Rectal smooth muscle tissue (tissue), 1 donor: ENCODE data around the gene TOMM5.
"Not testable (repeated sequence)": the region's sequence is repeated elsewhere in the genome, so short reads cannot be mapped to it uniquely, and the experiment has no call there.

Source experiments
- H3K27ac ChIP-seq: one replicate; pipeline ENCODE4 v1.7.0; 2013; ENCODE audit warnings: low read depth, low read length, inconsistent platforms
- H3K27me3 ChIP-seq: one replicate; pipeline ENCODE4 v1.7.0; 2013; ENCODE audit warnings: low read length; ENCODE audit not compliant: control insufficient read depth, insufficient read depth
- H3K36me3 ChIP-seq: one replicate; pipeline ENCODE4 v1.7.0; 2013; ENCODE audit warnings: low read length; ENCODE audit not compliant: control insufficient read depth, insufficient read depth
- H3K4me1 ChIP-seq: one replicate; pipeline ENCODE4 v1.7.0; 2013; ENCODE audit warnings: low read length; ENCODE audit not compliant: control insufficient read depth, insufficient read depth
- H3K4me3 ChIP-seq: one replicate; pipeline ENCODE4 v1.7.0; 2013; ENCODE audit warnings: low read length
- H3K9ac ChIP-seq: one replicate; pipeline ENCODE4 v1.7.0; 2013; ENCODE audit warnings: low read length

TOMM5 gene

GRCh38 chr9:37604296-37604695 lies 11.9 kb upstream of the TOMM5 start:
- Histone ChIP-seq H3K4me1 (no peaks in the 10 kb centered on the region), H3K9ac (no peak overlapping the region), H3K27me3 (no peaks in the 10 kb centered on the region), H3K36me3 (no peaks in the 10 kb centered on the region), H3K27ac (no peak overlapping the region), H3K4me3 (no peak overlapping the region)

- no peak overlapping the region for H3K27ac ChIP-seq
- no peaks in the 10 kb centered on the region for H3K27me3 ChIP-seq
- H3K9ac ChIP-seq, result no peak overlapping the region
- H3K4me3 ChIP-seq, result no peak overlapping the region
- H3K36me3 ChIP-seq, result no peaks in the 10 kb centered on the region
- H3K4me1 ChIP-seq, result no peaks in the 10 kb centered on the region
These were observed 10.4 kb upstream of the TOMM5 start for GRCh38 chr9:37602817-37603216.

- not testable (repeated sequence) for H3K27ac ChIP-seq, H3K36me3 ChIP-seq, H3K4me3 ChIP-seq, H3K9ac ChIP-seq, H3K4me1 ChIP-seq, H3K27me3 ChIP-seq
These were observed 9.7 kb upstream of the TOMM5 start for GRCh38 chr9:37602061-37602460.

- Histone ChIP-seq H3K9ac (no peak overlapping the region), H3K4me1 (peaks cover 3% of the 10 kb centered on the region), H3K4me3 (no peak overlapping the region), H3K36me3 (no peaks in the 10 kb centered on the region), H3K27me3 (no peaks in the 10 kb centered on the region), H3K27ac (no peak overlapping the region)
These were observed 4.1 kb upstream of the TOMM5 start for GRCh38 chr9:37596504-37596903.

GRCh38 chr9:37593883-37594448 lies 1.6 kb upstream of the TOMM5 start:
- Histone ChIP-seq H3K4me1 (peaks cover 7% of the 10 kb centered on the region), H3K36me3 (no peaks in the 10 kb centered on the region), H3K27ac (no peak overlapping the region), H3K27me3 (no peaks in the 10 kb centered on the region), H3K4me3 (no peak overlapping the region), H3K9ac (no peak overlapping the region)

GRCh38 chr9:37587521-37587920 lies 4.9 kb downstream of the TOMM5 start:
- Histone ChIP-seq H3K4me1 (peaks cover 23% of the 10 kb centered on the region), H3K9ac (no peak overlapping the region), H3K27me3 (no peaks in the 10 kb centered on the region), H3K4me3 (no peak overlapping the region), H3K36me3 (peaks cover 10% of the 10 kb centered on the region), H3K27ac (no peak overlapping the region)

GRCh38 chr9:37583522-37584121 lies 8.8 kb downstream of the TOMM5 start:
- Histone ChIP-seq H3K27ac (peak overlapping the region; percentile 80), H3K4me1 (peaks cover 19% of the 10 kb centered on the region), H3K27me3 (no peaks in the 10 kb centered on the region), H3K9ac (no peak overlapping the region), H3K36me3 (peaks cover 10% of the 10 kb centered on the region), H3K4me3 (no peak overlapping the region)

GRCh38 chr9:37582548-37583157 lies 9.7 kb downstream of the TOMM5 start:
- H3K27me3 ChIP-seq, result no peaks in the 10 kb centered on the region
- no peak overlapping the region for H3K4me3 ChIP-seq
- H3K9ac ChIP-seq, result no peak overlapping the region
- peaks cover 19% of the 10 kb centered on the region for H3K4me1 ChIP-seq
- peak overlapping the region; percentile 80 for H3K27ac ChIP-seq
- H3K36me3 ChIP-seq, result peaks cover 10% of the 10 kb centered on the region

- peaks cover 17% of the 10 kb centered on the region for H3K4me1 ChIP-seq
- H3K9ac ChIP-seq, result peak within 1 kb of the TSS; percentile 77
- peak within 1 kb of the TSS; percentile 87 for H3K4me3 ChIP-seq
- no peaks in the 10 kb centered on the region for H3K36me3 ChIP-seq
- no peaks in the 10 kb centered on the region for H3K27me3 ChIP-seq
- peak within 1 kb of the TSS; percentile 89 for H3K27ac ChIP-seq
These were observed 16.3 kb downstream of the TOMM5 start, which contains the start of gene FBXO10 for GRCh38 chr9:37575921-37576721. Gene FBXO10 (minus strand): TSS chr9:37576380. CDS start chr9:37541768, 34,612 bp downstream.

- peaks cover 17% of the 10 kb centered on the region for H3K4me1 ChIP-seq
- H3K27me3 ChIP-seq, result no peaks in the 10 kb centered on the region
- H3K9ac ChIP-seq, result peak overlapping the region; percentile 77
- H3K27ac ChIP-seq, result peak overlapping the region; percentile 89
- H3K4me3 ChIP-seq, result peak overlapping the region; percentile 87
- H3K36me3 ChIP-seq, result no peaks in the 10 kb centered on the region
These were observed 16.9 kb downstream of the TOMM5 start for GRCh38 chr9:37575511-37575914.

GRCh38 chr9:37575001-37575400 lies 17.4 kb downstream of the TOMM5 start:
- Histone ChIP-seq H3K9ac (no peak overlapping the region), H3K27me3 (no peaks in the 10 kb centered on the region), H3K4me3 (peak overlapping the region; percentile 87), H3K36me3 (no peaks in the 10 kb centered on the region), H3K4me1 (peaks cover 17% of the 10 kb centered on the region), H3K27ac (peak overlapping the region; percentile 89)

GRCh38 chr9:37574241-37574721 lies 18.1 kb downstream of the TOMM5 start:
- H3K4me3 ChIP-seq, result peak overlapping the region; percentile 6
- no peaks in the 10 kb centered on the region for H3K36me3 ChIP-seq
- H3K27me3 ChIP-seq, result no peaks in the 10 kb centered on the region
- peak overlapping the region; percentile 60 for H3K27ac ChIP-seq
- peaks cover 17% of the 10 kb centered on the region for H3K4me1 ChIP-seq
- no peak overlapping the region for H3K9ac ChIP-seq
